HG03045 (cell line): ENCODE data around the gene KCTD15.
"Not testable (repeated sequence)": the region's sequence is repeated elsewhere in the genome, so short reads cannot be mapped to it uniquely, and the experiment has no call there.

ENCODE experiments used
- ATAC-seq: cut with Tn5 transposase; IDR thresholded peaks from one replicate; pipeline ENCODE4 v1.9.1; 2021; ENCODE audit warnings: mild to moderate bottlenecking, moderate library complexity; ENCODE audit not compliant: unreplicated experiment

KCTD15 gene

DNA sequence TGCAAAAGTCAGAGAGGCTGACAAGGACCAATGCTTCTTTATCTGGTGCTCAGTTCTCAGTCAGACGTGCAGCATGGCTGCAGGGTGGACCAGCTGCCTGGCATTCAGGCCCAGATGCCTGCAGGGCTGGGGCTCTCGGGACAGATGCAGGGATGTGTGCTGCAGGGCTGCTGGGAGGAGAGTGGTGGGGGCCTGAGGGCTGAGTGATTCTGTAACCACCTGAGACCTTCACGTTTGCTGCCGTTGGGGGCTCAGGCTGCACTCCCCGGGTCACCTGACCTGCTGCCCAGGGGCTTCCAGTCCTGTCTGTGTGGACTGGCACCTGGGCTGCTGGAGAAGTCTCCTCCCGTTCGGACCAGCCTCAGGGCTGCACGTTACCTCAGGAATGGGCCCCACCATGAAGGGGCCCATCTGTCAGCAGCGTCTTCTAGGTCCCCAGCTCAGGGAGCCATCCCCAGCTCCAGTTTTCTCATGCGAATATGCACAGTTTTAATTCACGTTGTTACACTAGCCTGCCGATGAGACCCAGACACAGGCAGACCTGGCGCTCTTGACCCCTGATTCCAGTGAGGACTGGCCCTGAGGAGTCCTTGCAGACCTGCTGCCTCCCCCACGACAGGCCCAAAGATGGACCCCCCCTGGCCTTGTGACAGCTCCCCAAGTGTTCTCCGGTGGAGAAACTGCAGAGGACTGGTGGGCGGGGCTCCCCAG is 16.9 kb downstream of the KCTD15 start:
- no peak for ATAC-seq

DNA sequence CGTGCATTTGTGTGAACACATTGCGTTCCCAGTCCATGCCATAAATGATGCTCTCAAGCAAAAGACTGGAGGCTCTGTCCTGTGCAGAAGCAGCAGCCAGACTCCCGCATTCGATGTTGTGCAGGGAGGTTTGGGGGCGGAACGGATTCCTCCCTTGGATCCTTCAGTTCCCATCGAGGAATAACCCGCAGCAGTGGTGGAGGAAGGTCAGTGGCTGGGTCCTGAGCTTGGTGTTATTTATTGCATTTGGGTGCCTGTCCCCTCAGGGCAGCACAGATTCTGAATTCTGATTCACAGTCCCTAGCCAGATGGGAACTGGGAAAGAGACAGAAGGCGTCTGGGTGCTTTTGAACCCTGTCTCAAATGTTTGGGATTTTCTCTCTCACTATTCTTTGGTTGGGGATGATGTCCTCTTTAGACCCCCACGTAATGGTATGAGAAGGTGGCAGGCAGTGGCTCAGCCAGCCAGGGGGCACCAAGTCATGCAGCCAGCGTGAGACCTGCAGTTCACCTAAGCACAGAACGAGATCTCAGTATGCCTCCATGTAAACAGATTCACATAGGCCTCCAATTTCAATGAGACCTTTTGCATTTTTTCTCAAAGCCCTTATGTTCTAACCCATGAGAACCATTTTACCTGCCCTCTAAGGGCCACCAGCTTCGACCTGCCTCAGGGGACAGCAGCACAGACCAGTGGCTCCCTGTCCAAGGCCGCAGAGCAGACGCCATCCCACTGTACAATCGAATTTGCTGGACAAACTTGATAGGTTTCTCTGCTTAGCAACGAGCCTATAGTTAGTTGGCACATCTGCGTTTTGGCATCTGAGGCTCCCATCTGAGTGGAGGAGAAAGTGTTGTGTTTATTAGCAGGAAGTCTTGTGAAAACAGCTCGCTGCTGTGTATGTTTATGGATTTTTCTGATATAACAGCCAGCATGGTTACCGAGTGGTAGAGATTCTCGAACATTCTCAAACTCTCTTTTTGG is 17.8 kb downstream of the KCTD15 start:
- no peak for ATAC-seq

DNA sequence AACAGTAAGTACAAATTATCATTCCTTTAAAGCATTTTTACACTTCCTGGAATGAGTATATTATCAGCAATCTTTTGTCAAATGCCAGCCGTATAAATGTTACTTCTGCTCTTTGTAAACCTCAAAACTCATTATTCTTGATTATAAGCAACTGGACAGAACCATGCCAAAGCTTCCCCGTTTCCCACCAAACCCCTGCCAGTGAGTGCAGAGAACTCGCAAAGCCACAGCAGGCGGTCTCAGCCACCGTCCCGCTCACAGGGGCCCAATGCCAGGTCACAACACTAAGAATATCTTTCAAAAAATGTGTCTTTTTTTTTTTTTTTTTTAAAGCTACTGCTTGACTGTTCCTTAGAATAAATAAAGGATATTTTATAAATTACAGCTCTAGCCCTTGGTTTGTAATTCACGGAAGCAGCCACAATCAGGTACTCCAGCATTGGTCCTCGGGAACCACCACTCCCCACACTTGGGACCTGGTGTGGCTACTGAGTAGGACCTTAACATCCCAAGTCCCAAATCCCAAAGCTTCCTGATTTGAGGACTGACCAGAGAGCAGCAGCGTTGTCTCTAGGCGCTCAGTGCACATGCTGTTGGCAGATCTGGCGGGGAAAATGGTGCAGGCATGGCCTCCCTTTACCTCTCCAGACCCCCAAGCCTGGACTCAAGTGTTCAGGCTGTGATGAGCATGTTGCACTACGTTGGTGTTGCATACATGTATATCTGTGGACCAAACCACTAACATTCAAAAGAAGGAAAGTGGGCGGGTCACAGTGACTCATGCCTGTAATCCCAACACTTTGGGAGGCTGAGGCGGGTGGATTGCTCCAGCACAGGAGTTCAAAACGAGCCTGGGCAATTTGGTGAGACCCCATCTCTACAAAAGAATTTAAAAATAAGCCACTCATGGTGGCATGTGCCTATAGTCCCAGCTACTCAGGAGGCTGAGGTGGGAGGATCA is 19.0 kb downstream of the KCTD15 start:
- no peak for ATAC-seq

DNA sequence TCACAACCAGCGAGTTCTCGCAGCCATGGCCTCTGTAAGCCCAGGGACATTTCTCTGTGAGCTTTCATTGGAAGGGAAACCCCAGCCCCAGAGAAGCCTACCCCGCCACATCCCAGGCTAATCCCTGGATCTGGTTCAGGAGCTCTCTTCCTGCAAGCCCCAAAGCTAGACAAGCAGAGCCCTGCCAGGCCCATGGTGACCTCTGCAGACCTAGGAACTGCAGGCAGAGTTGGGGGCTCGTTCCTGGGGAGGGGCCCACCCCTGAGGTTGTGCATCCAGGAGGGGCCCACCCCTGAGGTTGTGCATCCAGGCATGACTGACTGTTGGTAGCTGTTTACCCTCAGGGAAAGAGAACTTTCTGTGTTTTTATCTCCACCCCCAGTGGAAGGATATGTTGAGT is 21.7 kb downstream of the KCTD15 start:
- ATAC-seq, result no peak

DNA sequence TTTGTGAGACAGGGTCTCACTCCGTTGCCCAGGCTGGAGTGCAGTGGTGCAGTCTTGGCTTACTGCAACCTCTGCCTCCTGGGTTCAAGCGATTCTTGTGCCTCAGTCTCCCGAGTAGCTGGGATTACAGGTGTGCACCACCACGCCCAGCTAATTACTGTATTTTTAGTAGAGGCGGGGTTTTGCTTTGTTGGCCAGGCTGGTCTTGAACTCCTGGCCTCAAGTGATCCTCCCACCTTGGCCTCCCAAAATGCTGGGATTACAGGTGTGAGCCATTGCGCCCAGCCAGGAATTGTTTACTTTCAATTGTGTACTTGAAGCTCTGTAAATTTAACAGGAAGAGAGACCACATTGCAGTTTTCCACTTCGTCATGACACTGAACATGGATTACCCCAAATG is 22.4 kb downstream of the KCTD15 start:
- not testable (repeated sequence) for ATAC-seq

DNA sequence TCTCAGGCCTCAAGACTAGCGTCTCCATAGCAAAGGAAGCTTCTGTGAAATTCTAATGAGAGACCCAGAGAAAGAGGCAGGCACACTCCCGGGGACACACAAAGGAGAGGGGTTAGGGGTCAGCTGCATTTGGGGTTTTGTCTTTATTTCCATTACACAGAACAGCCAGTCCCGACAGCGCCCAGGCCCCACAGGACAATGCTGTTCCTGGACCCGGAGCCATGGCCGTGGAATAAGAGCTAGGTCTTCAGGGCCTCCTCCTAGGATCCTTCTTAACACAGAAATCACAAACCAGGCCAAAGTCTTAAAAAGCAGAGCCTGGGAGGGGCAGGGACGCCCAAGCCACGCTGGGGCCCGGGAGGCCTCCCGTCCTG is 22.8 kb downstream of the KCTD15 start:
- ATAC-seq, result no peak

DNA sequence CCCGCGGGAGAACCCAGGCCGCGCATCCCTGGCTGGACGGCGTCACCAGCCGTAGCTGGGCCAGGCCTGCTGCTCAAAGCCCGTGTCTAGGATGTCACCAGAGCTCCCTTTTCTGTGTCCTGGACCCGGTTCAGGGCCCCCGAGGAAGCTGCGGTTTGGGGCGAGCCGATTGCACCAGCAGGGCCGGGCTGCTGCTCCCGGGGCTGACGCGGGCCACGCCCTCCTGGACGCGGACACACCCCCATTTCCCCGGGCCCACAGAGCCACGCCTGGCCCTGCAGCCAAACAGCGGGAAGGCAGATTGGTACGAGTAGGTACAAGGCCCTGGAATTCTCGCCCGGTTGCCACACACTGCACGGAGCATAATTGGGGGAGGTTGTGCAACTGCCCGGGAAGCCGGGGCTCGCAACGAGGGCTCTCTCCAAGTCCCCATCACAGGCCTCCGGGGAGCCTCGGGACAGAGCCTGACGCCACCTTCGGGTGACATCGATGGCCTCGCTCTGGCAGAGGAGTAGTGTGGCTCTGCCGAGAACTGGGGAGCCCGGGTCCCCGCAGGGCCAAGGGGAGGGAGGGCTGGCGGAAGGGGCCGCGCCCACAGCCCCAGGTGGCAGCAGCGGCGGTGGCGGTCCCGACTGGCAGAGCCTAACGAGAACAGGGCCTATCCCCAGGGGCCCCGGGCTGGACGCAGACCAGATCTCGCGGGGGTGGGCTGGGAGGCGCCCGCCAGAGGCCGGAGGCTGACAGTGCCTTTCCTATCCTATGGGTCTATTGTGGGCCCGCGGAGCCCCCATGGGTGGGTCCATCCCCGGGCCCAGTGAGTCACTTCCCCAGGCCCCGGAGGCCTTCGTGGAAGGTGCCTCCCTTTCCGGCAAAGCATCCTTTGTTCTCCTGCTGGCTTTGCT is 23.5 kb downstream of the KCTD15 start:
- ATAC-seq, result no peak

DNA sequence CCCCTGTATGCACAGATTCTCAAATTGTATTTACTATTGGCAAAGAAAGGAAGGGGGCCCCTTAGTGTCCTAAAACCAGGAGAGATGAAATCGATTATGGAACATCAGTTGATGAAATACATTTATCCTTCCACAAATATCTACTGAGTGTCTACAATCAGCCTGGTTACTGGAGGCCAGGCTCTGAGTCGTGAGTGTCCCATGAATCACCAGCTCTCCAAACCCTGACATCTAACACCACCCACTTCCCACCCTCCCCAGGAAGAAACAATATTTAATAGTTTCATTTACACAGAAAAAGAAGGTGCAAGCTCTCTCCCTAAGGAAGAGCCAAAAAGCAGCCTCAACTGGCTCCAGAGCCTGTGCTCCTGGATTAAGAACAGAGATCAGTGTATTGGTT is 25.2 kb downstream of the KCTD15 start:
- ATAC-seq, result no peak

DNA sequence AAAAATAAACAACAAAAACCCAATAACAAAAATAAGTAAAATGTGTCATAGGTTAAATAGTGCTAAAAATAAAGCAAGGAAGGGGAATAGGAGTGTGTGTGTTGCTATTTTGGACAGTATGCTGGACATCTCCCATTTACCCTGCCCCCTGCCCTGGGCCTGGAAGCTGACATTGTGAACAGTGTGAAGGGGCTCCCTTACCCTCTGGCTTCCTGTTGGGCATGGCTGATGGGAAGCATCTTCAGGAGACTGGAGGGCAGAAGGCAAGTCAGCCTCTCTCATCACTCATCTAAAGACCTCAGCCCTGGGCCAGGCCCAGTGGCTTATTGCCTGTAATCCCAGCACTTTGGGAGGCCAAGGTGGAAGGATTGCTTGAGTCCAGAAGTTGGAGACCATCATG is 26.7 kb downstream of the KCTD15 start:
- no peak for ATAC-seq

DNA sequence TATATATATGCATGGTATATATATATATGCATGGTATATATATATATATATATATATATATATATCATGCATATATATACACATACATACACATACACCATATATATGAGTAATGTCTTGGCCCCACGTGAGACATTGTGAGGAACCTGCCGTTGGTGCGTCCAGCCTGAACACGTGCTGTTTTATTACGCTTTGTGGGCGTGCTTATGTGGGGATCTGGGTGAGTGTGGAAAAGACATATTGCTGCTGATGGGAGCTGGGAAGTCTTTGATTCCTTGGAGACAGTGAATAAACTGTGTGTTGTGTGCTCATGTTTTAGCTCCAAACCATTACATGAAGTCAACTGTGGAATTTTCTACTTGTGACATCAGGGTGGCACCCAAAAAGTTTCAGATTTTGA is 28.9 kb downstream of the KCTD15 start:
- ATAC-seq, result no peak

DNA sequence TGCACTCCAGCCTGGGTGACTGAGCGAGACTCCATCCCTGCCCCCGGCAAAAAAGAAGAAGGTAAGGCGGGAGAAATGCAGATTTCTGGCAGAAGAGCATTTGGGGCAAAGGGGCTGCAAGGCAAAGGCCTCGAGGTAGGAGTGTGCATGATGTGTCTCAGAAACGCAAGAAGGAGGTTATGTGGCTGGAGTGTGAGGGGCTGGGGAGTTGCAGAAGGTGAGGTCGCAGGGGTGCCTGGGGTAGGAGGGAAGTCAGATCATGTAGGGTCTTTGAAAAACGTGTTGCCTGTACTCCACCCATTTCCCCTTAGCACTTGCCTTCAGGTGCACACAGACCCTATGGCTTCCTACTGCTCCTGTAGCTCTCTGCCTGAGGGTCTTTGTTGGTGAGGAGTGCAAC is 29.9 kb downstream of the KCTD15 start:
- ATAC-seq, result no peak

DNA sequence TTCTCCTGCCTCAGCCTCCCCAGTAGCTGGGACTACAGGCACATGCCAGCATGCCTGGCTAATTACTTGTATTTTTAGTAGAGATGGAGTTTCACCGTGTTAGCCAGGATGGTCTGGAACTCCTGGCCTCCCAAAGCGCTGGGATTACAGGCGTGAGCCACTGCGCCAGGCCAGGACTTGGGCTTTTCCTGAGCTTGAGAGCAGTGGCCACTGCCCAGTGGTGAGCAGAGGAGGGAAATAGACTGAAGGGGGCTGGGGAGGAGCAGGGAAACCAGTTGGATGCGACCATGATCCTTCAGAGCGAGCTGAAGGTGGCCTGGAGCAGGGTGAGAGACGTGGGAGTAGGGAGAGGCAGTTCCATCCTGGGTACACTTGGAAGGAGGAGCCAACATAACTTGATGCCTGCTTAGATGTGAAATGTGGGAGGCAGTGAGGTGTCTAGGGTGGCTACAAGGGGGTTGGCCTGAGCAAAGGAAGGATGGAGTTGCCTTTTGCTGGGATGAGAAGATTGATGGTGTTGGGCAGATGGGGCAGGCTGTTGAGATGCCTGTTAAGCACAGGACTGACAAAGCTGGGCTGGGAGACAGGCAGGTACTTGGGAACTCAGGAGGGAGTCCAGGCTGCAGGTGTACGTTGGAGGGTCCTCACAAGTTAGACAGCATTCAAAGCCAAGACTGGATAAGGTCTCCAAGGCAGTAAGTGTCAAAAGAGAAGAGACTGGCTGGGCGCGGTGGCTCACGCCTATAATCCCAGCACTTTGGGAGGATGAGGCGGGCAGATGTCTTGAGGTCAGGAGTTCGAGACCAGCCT is 31.8 kb downstream of the KCTD15 start:
- ATAC-seq, result no peak

DNA sequence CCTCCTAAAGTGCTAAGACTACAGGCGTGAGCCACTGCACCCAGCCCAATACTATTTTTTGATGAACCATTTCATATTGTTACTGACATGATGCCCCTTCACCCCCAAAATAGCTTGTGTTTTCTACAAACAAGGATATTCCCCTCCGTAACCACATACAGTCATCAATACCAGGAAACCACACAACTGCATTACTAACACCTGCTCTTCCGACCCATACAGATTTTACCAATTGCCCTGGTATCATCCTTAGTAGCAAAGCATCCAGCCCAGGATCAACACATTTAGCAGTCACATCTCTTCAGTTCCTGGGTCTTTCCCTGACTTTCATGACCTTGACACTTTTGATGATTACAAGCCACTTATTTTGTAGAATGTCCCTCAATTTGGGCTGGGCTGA is 33.6 kb downstream of the KCTD15 start:
- ATAC-seq, result no peak

DNA sequence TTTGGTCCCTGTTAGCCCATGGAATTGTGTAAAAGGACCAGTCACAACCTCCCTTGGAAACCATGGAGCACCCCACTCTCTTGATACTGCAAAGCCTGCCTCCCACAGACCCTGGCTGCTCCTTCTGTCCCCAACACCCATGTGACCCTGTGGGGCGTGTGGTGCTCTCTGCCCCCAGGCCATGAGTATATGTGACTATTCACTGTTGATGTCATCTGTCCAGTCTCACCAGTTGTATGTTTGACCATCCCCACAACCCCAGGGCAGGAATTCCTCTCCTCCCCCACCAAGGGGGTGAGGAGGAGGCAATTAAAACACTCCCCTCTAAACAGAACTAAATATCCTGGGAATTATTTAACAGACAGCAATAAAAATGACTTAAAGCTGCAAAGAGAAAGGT is 35.2 kb downstream of the KCTD15 start:
- ATAC-seq, result no peak

DNA sequence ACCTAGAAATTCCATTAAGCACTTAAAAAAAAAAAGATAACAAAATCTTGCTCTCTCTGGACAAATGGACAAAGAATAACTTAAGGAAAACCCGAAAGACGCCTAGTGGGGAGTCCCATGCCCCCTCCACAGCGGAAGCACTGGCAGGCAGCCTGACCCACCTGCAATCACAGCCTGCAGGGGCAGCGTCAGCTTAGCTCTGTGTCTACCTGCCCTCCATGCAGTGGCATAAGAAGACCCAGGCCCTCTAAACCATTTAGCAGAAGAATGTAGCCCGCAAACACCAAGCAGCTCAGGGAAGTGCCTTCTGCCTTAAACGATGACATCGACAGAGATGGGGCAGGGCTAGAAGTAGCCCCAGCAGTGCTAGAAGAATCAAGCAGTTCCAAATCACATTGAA is 36.0 kb downstream of the KCTD15 start:
- ATAC-seq, result no peak

DNA sequence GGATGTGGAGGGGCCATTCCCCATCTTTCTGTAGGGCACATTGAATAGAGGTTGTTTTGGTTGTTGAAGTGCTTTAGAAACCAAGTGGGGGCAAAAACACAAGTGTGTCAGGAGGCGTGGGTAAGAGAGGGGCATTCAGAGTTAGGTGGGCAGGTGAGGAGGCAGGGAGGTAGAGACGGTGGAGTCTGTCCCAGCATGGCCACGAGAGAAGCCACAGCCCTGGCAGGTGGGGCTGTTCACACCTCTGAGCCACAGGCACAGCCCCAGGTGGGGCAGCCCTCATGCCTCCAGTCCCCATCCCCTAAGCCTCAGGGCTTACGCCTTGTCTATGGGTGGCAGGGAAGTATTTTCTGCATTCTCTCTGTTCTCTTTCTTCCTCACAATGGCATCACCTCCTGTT is 43.7 kb downstream of the KCTD15 start:
- ATAC-seq, result no peak

DNA sequence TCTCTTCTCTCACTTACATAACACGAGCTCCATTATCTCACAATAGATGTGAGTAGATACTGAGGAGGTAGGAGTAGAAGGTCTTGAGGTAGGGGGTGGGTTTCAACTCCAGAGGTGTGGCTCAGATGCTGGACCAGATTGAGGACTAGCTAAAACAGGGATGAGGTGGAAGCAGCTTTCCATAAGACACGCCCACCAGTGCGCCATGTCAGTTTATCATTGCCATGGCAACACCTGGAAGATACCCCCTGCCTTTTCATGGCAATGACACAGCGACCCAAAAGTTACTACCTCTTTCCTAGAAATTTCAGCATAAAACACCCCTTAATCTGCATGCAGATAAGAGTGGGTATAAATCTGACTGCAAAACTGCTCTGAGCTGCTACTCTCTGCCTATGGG is 44.1 kb downstream of the KCTD15 start:
- ATAC-seq, result no peak

DNA sequence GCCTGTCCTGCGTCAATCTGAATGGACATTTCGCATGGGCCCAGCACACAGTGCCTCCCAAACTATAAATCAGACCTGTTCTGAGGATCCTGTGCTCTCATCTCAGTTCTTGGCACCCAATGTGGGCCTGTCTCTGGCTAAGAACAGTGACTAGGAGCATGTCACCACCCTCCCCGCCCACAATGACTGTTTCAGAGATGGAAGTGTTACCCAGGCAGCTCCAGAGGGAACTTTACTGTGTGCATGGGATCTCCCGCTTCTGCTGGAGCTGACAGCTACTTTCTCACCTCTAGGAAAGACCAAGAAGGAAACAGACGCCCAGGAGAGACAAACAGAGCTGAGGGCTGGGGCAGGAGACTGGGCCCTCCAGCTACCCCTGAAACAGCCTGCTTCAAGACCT is 45.0 kb downstream of the KCTD15 start:
- ATAC-seq, result no peak

DNA sequence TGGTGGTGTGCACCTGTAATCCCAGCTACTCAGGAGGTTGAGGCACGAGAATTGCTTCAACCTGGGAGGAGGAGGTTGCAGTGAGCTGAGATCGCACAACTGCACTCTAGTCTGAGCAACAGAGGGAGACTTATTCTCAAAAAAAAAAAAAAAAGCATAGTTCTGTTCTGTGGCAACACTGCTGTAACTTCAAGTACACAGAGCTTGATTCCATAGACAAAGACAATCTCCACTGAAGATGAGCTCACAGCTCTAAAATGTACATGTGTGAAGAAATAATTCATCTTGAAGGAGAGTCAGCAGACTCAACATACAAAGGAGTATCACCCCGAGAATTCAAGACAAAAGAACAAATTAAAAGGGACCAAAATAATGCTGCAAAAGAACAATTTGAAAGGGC is 47.8 kb downstream of the KCTD15 start:
- no peak for ATAC-seq
